ENCODE measurements around the gene FAM193A.

The FAM193A gene

GRCh38 chr4:2593003-2593402, 56.6 kb downstream of the FAM193A start:
- no peak overlapping the region for H3K27ac ChIP-seq
- TF ChIP-seq CTCF (IDR thresholded peaks at IDR 0.05) (no peak), ZFX (IDR thresholded peaks at IDR 0.05; ENCODE audit: borderline replicate concordance) (no peak)

GRCh38 chr4:2595436-2595835, 59.0 kb downstream of the FAM193A start:
- TF ChIP-seq CTCF (IDR thresholded peaks at IDR 0.05) (no peak), ZFX (IDR thresholded peaks at IDR 0.05; ENCODE audit: borderline replicate concordance) (no peak)
- H3K27ac ChIP-seq: no peak overlapping the region

- TF ChIP-seq ZFX (IDR thresholded peaks at IDR 0.05; ENCODE audit: borderline replicate concordance) (no peak), CTCF (IDR thresholded peaks at IDR 0.05) (no peak)
- no peak overlapping the region for H3K27ac ChIP-seq
These were observed 59.6 kb downstream of the FAM193A start for GRCh38 chr4:2595952-2596552.

- no peak for TF ChIP-seq ZFX (IDR thresholded peaks at IDR 0.05; ENCODE audit: borderline replicate concordance)
- no peak for TF ChIP-seq CTCF (IDR thresholded peaks at IDR 0.05)
- no peak overlapping the region for H3K27ac ChIP-seq
These were observed 60.2 kb downstream of the FAM193A start for GRCh38 chr4:2596611-2597010.

GRCh38 chr4:2598511-2599303, 62.3 kb downstream of the FAM193A start:
- H3K27ac ChIP-seq: no peak overlapping the region
- no peak for TF ChIP-seq ZFX (IDR thresholded peaks at IDR 0.05; ENCODE audit: borderline replicate concordance)

GRCh38 chr4:2599304-2599654, 62.8 kb downstream of the FAM193A start:
- no peak overlapping the region for H3K27ac ChIP-seq
- TF ChIP-seq CTCF (IDR thresholded peaks at IDR 0.05) (no peak), ZFX (IDR thresholded peaks at IDR 0.05; ENCODE audit: borderline replicate concordance) (no peak)

GRCh38 chr4:2600878-2601277, 64.4 kb downstream of the FAM193A start:
- H3K27ac ChIP-seq: no peak overlapping the region
- TF ChIP-seq CTCF (IDR thresholded peaks at IDR 0.05) (no peak), ZFX (IDR thresholded peaks at IDR 0.05; ENCODE audit: borderline replicate concordance) (no peak)
